Measurements from ENCODE around the gene PCDH15.
"Not testable (repeated sequence)": the region's sequence is repeated elsewhere in the genome, so short reads cannot be mapped to it uniquely, and the experiment has no call there.

PCDH15 gene

GRCh38 chr10:53930648-53931047 lies 870.4 kb downstream of the PCDH15 start:
- Histone ChIP-seq H3K9ac (ENCODE audit: low read depth, low read length) (no peak overlapping the region), H3K4me3 (ENCODE audit: low read depth, low read length) (no peak overlapping the region), H3K36me3 (ENCODE audit: control insufficient read depth, insufficient read depth, low read length) (no peaks in the 10 kb centered on the region), H3K9me3 (ENCODE audit: control insufficient read depth, insufficient read depth, low read length) (peaks cover 5% of the 10 kb centered on the region; the same call in 1 of the 2 replicates), H3K4me1 (ENCODE audit: control insufficient read depth, insufficient read depth, low read length) (0 out of 2 replicates have a peak, but pooled peaks cover 5% of the 10 kb centered on the region), H3K27me3 (ENCODE audit: control insufficient read depth, insufficient read depth, low read length) (no peaks in the 10 kb centered on the region), H3K27ac (ENCODE audit: low read depth, low read length) (no peak overlapping the region)

- peaks cover 19% of the 10 kb centered on the region for H3K9me3 ChIP-seq (ENCODE audit: control insufficient read depth, insufficient read depth, low read length)
- H3K27ac ChIP-seq (ENCODE audit: low read depth, low read length); H3K9ac ChIP-seq (ENCODE audit: low read depth, low read length); H3K27me3 ChIP-seq (ENCODE audit: control insufficient read depth, insufficient read depth, low read length); H3K36me3 ChIP-seq (ENCODE audit: control insufficient read depth, insufficient read depth, low read length); H3K4me1 ChIP-seq (ENCODE audit: control insufficient read depth, insufficient read depth, low read length); H3K4me3 ChIP-seq (ENCODE audit: low read depth, low read length): not testable (repeated sequence)
These were observed 876.9 kb downstream of the PCDH15 start for GRCh38 chr10:53924051-53924700.

- Histone ChIP-seq H3K4me1 (ENCODE audit: control insufficient read depth, insufficient read depth, low read length) (no peaks in the 10 kb centered on the region), H3K27me3 (ENCODE audit: control insufficient read depth, insufficient read depth, low read length) (no peaks in the 10 kb centered on the region), H3K9ac (ENCODE audit: low read depth, low read length) (no peak overlapping the region), H3K9me3 (ENCODE audit: control insufficient read depth, insufficient read depth, low read length) (peaks cover 12% of the 10 kb centered on the region), H3K36me3 (ENCODE audit: control insufficient read depth, insufficient read depth, low read length) (no peaks in the 10 kb centered on the region), H3K27ac (ENCODE audit: low read depth, low read length) (no peak overlapping the region), H3K4me3 (ENCODE audit: low read depth, low read length) (no peak overlapping the region)
These were observed 882.3 kb downstream of the PCDH15 start for GRCh38 chr10:53918755-53919154.

GRCh38 chr10:53909791-53910190 lies 891.2 kb downstream of the PCDH15 start:
- H3K4me1 ChIP-seq (ENCODE audit: control insufficient read depth, insufficient read depth, low read length): no peaks in the 10 kb centered on the region
- H3K27ac ChIP-seq (ENCODE audit: low read depth, low read length): no peak overlapping the region
- no peaks in the 10 kb centered on the region for H3K36me3 ChIP-seq (ENCODE audit: control insufficient read depth, insufficient read depth, low read length)
- no peak overlapping the region for H3K4me3 ChIP-seq (ENCODE audit: low read depth, low read length)
- H3K27me3 ChIP-seq (ENCODE audit: control insufficient read depth, insufficient read depth, low read length): no peaks in the 10 kb centered on the region
- H3K9me3 ChIP-seq (ENCODE audit: control insufficient read depth, insufficient read depth, low read length): no peaks in the 10 kb centered on the region
- H3K9ac ChIP-seq (ENCODE audit: low read depth, low read length): no peak overlapping the region

GRCh38 chr10:53904506-53905241 lies 896.4 kb downstream of the PCDH15 start:
- Histone ChIP-seq H3K27ac (ENCODE audit: low read depth, low read length) (no peak overlapping the region), H3K27me3 (ENCODE audit: control insufficient read depth, insufficient read depth, low read length) (no peaks in the 10 kb centered on the region), H3K4me1 (ENCODE audit: control insufficient read depth, insufficient read depth, low read length) (peaks cover 10% of the 10 kb centered on the region; the same call in 1 of the 2 replicates), H3K9me3 (ENCODE audit: control insufficient read depth, insufficient read depth, low read length) (no peaks in the 10 kb centered on the region), H3K36me3 (ENCODE audit: control insufficient read depth, insufficient read depth, low read length) (no peaks in the 10 kb centered on the region), H3K9ac (ENCODE audit: low read depth, low read length) (no peak overlapping the region), H3K4me3 (ENCODE audit: low read depth, low read length) (no peak overlapping the region)

GRCh38 chr10:53903756-53904155 lies 897.3 kb downstream of the PCDH15 start:
- H3K4me3 ChIP-seq (ENCODE audit: low read depth, low read length): no peak overlapping the region
- no peak overlapping the region for H3K27ac ChIP-seq (ENCODE audit: low read depth, low read length)
- no peaks in the 10 kb centered on the region for H3K36me3 ChIP-seq (ENCODE audit: control insufficient read depth, insufficient read depth, low read length)
- H3K9me3 ChIP-seq (ENCODE audit: control insufficient read depth, insufficient read depth, low read length): no peaks in the 10 kb centered on the region
- H3K9ac ChIP-seq (ENCODE audit: low read depth, low read length): no peak overlapping the region
- no peaks in the 10 kb centered on the region for H3K27me3 ChIP-seq (ENCODE audit: control insufficient read depth, insufficient read depth, low read length)
- peaks cover 10% of the 10 kb centered on the region; the same call in 1 of the 2 replicates for H3K4me1 ChIP-seq (ENCODE audit: control insufficient read depth, insufficient read depth, low read length)

- Histone ChIP-seq H3K27me3 (ENCODE audit: control insufficient read depth, insufficient read depth, low read length) (no peaks in the 10 kb centered on the region), H3K9me3 (ENCODE audit: control insufficient read depth, insufficient read depth, low read length) (no peaks in the 10 kb centered on the region), H3K27ac (ENCODE audit: low read depth, low read length) (no peak overlapping the region), H3K9ac (ENCODE audit: low read depth, low read length) (no peak overlapping the region), H3K36me3 (ENCODE audit: control insufficient read depth, insufficient read depth, low read length) (no peaks in the 10 kb centered on the region), H3K4me1 (ENCODE audit: control insufficient read depth, insufficient read depth, low read length) (peaks cover 10% of the 10 kb centered on the region; the same call in 1 of the 2 replicates), H3K4me3 (ENCODE audit: low read depth, low read length) (no peak overlapping the region)
These were observed 901.4 kb downstream of the PCDH15 start for GRCh38 chr10:53899463-53900160.

- Histone ChIP-seq H3K4me3 (ENCODE audit: low read depth, low read length) (no peak overlapping the region), H3K27ac (ENCODE audit: low read depth, low read length) (no peak overlapping the region), H3K4me1 (ENCODE audit: control insufficient read depth, insufficient read depth, low read length) (peaks cover 10% of the 10 kb centered on the region; the same call in 1 of the 2 replicates), H3K9ac (ENCODE audit: low read depth, low read length) (no peak overlapping the region), H3K27me3 (ENCODE audit: control insufficient read depth, insufficient read depth, low read length) (no peaks in the 10 kb centered on the region), H3K36me3 (ENCODE audit: control insufficient read depth, insufficient read depth, low read length) (no peaks in the 10 kb centered on the region), H3K9me3 (ENCODE audit: control insufficient read depth, insufficient read depth, low read length) (no peaks in the 10 kb centered on the region)
These were observed 902.5 kb downstream of the PCDH15 start for GRCh38 chr10:53898532-53898931.

- H3K4me1 ChIP-seq (ENCODE audit: control insufficient read depth, insufficient read depth, low read length): no peaks in the 10 kb centered on the region
- H3K36me3 ChIP-seq (ENCODE audit: control insufficient read depth, insufficient read depth, low read length): no peaks in the 10 kb centered on the region
- H3K27me3 ChIP-seq (ENCODE audit: control insufficient read depth, insufficient read depth, low read length): no peaks in the 10 kb centered on the region
- H3K27ac ChIP-seq (ENCODE audit: low read depth, low read length): no peak overlapping the region
- no peak overlapping the region for H3K9ac ChIP-seq (ENCODE audit: low read depth, low read length)
- H3K9me3 ChIP-seq (ENCODE audit: control insufficient read depth, insufficient read depth, low read length): no peaks in the 10 kb centered on the region
- no peak overlapping the region for H3K4me3 ChIP-seq (ENCODE audit: low read depth, low read length)
These were observed 906.9 kb downstream of the PCDH15 start for GRCh38 chr10:53894145-53894544.

GRCh38 chr10:53893061-53893460 lies 908.0 kb downstream of the PCDH15 start:
- no peaks in the 10 kb centered on the region for H3K4me1 ChIP-seq (ENCODE audit: control insufficient read depth, insufficient read depth, low read length)
- no peaks in the 10 kb centered on the region for H3K27me3 ChIP-seq (ENCODE audit: control insufficient read depth, insufficient read depth, low read length)
- H3K9ac ChIP-seq (ENCODE audit: low read depth, low read length): no peak overlapping the region
- no peak overlapping the region for H3K4me3 ChIP-seq (ENCODE audit: low read depth, low read length)
- no peaks in the 10 kb centered on the region for H3K36me3 ChIP-seq (ENCODE audit: control insufficient read depth, insufficient read depth, low read length)
- no peak overlapping the region for H3K27ac ChIP-seq (ENCODE audit: low read depth, low read length)
- H3K9me3 ChIP-seq (ENCODE audit: control insufficient read depth, insufficient read depth, low read length): no peaks in the 10 kb centered on the region
